Thyroid gland (tissue), 4 donors: Measurements from ENCODE around the gene GALK2.

Experiments used
- POLR2A ChIP-seq, 2 donors: fragments of 450-650 bp; IDR thresholded peaks; one replicate each; pipeline ENCODE4 v1.6.1; 2017; ENCODE audit warnings: antibody characterized with exemption in 2 of 2, mild to moderate bottlenecking in 2 of 2, moderate library complexity in 1 of 2
- TF ChIP-seq, protein P1 (sequence below), 6 experiments: fragments of 200-600 bp in 3 of 6; fragments of 450-650 bp in 3 of 6; sonication (generic) in 3 of 6; IDR thresholded peaks; one replicate each; pipeline ENCODE4 v1.5.1; 2016 to 2019; ENCODE audit warnings: antibody characterized with exemption in 6 of 6, mild to moderate bottlenecking in 2 of 6, inconsistent platforms in 1 of 6, moderate library complexity in 1 of 6

DNA sequence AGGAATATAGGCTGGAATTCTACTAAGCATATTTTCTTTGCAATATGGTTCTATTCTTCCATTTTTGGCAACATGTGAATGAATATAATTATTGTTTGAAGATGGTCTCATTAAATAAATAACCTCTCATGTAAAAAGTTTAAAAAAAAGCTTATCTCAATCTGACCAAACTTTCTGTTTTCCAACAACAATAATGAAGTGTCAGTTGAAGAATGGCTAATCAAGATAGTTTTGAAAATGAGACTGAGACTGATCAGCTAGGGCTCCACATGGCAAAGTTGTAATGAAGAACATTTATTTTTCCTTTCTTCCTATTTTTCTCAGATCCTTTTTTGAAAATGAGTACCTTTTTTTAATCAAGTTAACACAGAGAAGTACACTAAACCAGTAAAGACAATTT is 117.4 kb downstream of the GALK2 start:
- TF ChIP-seq, protein P1, sequence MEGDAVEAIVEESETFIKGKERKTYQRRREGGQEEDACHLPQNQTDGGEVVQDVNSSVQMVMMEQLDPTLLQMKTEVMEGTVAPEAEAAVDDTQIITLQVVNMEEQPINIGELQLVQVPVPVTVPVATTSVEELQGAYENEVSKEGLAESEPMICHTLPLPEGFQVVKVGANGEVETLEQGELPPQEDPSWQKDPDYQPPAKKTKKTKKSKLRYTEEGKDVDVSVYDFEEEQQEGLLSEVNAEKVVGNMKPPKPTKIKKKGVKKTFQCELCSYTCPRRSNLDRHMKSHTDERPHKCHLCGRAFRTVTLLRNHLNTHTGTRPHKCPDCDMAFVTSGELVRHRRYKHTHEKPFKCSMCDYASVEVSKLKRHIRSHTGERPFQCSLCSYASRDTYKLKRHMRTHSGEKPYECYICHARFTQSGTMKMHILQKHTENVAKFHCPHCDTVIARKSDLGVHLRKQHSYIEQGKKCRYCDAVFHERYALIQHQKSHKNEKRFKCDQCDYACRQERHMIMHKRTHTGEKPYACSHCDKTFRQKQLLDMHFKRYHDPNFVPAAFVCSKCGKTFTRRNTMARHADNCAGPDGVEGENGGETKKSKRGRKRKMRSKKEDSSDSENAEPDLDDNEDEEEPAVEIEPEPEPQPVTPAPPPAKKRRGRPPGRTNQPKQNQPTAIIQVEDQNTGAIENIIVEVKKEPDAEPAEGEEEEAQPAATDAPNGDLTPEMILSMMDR (IDR thresholded peaks at IDR 0.05) = no peak
- TF ChIP-seq POLR2A (IDR thresholded peaks at IDR 0.05) = no peak
